Left ventricle myocardium inferior (tissue), 1 donor: ENCODE measurements around the gene SFXN1. TPM values are rescaled to one million over a fixed set of nuclear protein-coding genes. Genes with fewer than 3 reads are reported as not detected.
A peak's percentile ranks its signal among the peaks of the same experiment; 100 is the strongest.
"Not testable (repeated sequence)": the region's sequence is repeated elsewhere in the genome, so short reads cannot be mapped to it uniquely, and the experiment has no call there.

Experiments
- DNase-seq: peaks from one replicate; pipeline ENCODE4 v3.0.0-alpha.2; 2020
- H3K27ac ChIP-seq: fragments of 200-600 bp; replicated peaks from 2 replicates; pipeline ENCODE4 v1.8.0; 2021
- H3K27me3 ChIP-seq: fragments of 200-600 bp; 2 replicates; pipeline ENCODE4 v1.8.0; 2021; ENCODE audit warnings: low read depth
- H3K36me3 ChIP-seq: fragments of 200-600 bp; 2 replicates; pipeline ENCODE4 v1.8.0; 2021
- H3K4me1 ChIP-seq: fragments of 200-600 bp; 2 replicates; pipeline ENCODE4 v1.8.0; 2021
- H3K4me3 ChIP-seq: fragments of 200-600 bp; 2 replicates; pipeline ENCODE4 v1.8.0; 2021; ENCODE audit warnings: mild to moderate bottlenecking, moderate library complexity
- H3K9me3 ChIP-seq: fragments of 200-600 bp; replicated peaks from 2 replicates; pipeline ENCODE4 v1.8.0; 2021
- intact Hi-C: fragments of 100-400 bp; cut with micrococcal nuclease; formaldehyde crosslinking; loops from one replicate; pipeline ENCODE4 v1.11.0; 2022
- total RNA-seq: library from RNA; stranded (reverse); fragmentation: NEBNext Ultra II Directional; extraction: Animal tissue kit (Norgen Biotek cat#: 25700); gene quantifications from one replicate; pipeline ENCODE4 v1.2.1, GENCODE V29; 2021
- TF ChIP-seq, protein P1 (sequence below): fragments of 200-600 bp; IDR thresholded peaks from 2 replicates; pipeline ENCODE4 v1.8.0; 2021; ENCODE audit warnings: antibody characterized with exemption, mild to moderate bottlenecking, borderline replicate concordance
- donor health status: DM: no; HTN: yes; CAD: no; lungs with severe emphysema.

SFXN1 gene
- total RNA-seq, 1 donor from 2014 or later: 37.2 TPM

DNA sequence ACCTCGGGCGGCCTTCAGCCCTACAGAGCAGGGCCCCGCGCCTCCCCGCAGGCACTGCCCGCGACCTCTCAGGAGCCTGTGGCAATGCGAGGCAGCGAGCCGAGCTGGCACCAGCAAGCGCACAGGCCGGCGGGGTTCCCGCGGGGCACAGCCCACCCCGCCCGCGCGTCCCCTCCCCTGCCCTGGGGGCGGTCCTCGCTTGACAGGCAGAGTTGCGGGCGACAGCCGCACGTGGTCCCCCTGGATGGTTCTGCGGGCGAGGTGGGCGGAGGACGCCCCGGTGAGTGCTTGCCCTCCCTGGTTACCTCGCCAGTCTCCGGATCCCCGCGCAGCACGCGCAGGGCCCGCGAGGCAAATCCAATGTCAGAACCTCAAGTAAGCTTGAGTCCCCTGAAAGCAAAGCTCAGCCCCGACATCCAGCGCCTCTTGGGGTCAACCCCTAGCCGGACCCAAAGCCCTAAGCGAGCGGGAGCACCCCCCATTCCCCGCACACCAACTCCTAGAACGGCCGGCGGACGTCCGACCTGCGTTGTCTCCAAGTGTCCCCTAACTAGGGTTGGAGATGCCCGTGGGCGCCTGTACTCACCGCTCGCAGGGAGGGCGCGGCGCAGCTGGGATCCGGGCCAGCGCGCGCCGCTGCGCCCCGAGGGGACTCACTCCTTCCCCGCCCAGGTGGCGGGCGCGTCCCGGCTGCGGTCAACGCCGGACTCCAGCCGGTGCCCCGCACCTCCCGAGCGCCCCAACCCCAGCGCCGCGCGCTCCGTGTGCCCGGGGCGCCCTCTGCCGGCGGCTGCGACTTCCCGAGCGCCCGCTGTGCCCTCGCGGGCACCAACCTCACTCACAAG, 34.1 kb upstream of the SFXN1 start, which contains the start of gene DRD1:
Gene DRD1, minus strand, starts transcription at position 123 of the 845 bp plus-strand sequence. CDS start 1,083 bp downstream, outside the sequence.
- peaks cover 100% of the 10 kb centered on the region for H3K27me3 ChIP-seq
- H3K4me1 ChIP-seq: peaks cover 15% of the 10 kb centered on the region
- H3K4me3 ChIP-seq: peak within 1 kb of the TSS; percentile 42
- no peak within 1 kb of the TSS for H3K27ac ChIP-seq
- intact Hi-C loops: loop anchor here (5.0 kb wide), 1 partner anchor 492 kb away; no protein-coding TSS in a partner anchor
- no peak for DNase-seq
- no peaks in the 10 kb centered on the region for H3K9me3 ChIP-seq
- H3K36me3 ChIP-seq: no peaks in the 10 kb centered on the region
- TF ChIP-seq, protein P1, sequence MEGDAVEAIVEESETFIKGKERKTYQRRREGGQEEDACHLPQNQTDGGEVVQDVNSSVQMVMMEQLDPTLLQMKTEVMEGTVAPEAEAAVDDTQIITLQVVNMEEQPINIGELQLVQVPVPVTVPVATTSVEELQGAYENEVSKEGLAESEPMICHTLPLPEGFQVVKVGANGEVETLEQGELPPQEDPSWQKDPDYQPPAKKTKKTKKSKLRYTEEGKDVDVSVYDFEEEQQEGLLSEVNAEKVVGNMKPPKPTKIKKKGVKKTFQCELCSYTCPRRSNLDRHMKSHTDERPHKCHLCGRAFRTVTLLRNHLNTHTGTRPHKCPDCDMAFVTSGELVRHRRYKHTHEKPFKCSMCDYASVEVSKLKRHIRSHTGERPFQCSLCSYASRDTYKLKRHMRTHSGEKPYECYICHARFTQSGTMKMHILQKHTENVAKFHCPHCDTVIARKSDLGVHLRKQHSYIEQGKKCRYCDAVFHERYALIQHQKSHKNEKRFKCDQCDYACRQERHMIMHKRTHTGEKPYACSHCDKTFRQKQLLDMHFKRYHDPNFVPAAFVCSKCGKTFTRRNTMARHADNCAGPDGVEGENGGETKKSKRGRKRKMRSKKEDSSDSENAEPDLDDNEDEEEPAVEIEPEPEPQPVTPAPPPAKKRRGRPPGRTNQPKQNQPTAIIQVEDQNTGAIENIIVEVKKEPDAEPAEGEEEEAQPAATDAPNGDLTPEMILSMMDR: peak; percentile 77

DNA sequence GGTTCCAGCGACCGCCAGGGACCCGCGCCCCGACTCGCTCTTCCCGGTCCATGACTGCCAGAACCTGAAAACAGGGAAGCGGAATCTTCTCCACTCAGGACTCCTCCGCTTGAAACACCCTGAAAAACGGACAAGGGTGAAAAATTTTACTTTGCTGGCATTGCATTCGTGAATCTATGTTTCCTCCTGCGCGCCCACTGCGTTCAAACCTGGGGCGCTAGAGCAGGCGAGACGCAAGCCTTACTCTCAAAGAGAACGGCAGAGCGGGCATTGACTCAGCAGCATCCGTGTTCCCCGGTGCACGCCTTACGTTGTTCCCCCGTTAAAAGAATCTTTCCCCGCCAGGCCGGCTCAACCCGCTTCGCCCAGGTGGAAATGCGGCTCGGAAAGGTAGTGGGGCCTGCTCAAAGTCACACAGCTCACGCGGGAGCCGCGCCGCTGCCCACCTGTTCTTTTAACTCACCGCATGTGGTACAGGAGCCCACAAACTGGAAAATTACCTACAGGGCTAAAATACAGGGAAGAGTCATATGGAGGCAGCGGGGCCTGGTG, 33.4 kb upstream of the SFXN1 start:
- H3K4me1 ChIP-seq: peaks cover 15% of the 10 kb centered on the region
- H3K9me3 ChIP-seq: no peaks in the 10 kb centered on the region
- H3K36me3 ChIP-seq: no peaks in the 10 kb centered on the region
- TF ChIP-seq, protein P1: peak; percentile 6
- H3K27ac ChIP-seq: no peak overlapping the region
- peaks cover 100% of the 10 kb centered on the region for H3K27me3 ChIP-seq
- DNase-seq: no peak
- peak overlapping the region; percentile 42 for H3K4me3 ChIP-seq
- intact Hi-C loops: loop anchor here (5.0 kb wide), 1 partner anchor 493 kb away; no protein-coding TSS in a partner anchor

DNA sequence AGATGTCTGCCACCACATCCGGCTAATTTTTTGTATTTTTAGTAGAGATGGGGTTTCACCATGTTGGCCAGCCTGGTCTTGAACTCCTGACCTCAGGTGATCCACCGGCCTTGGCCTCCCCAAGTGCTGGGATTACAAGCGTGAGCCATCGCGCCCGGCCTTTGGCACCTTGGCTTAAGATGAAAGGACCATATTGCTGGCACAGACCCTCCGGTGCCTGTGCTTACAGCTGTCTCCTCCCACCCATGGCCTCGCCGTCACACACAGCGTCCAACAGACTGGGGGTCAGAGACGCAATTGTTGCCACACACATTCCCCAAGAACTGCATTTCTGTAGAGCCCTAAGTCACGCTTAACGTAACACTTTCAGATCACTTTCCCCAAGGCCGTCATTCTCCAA, 32.0 kb upstream of the SFXN1 start:
- H3K36me3 ChIP-seq, H3K27ac ChIP-seq, DNase-seq, intact Hi-C loops, H3K9me3 ChIP-seq, H3K4me3 ChIP-seq: not testable (repeated sequence)
- Histone ChIP-seq H3K27me3 (peaks cover 99% of the 10 kb centered on the region), H3K4me1 (peaks cover 15% of the 10 kb centered on the region)

DNA sequence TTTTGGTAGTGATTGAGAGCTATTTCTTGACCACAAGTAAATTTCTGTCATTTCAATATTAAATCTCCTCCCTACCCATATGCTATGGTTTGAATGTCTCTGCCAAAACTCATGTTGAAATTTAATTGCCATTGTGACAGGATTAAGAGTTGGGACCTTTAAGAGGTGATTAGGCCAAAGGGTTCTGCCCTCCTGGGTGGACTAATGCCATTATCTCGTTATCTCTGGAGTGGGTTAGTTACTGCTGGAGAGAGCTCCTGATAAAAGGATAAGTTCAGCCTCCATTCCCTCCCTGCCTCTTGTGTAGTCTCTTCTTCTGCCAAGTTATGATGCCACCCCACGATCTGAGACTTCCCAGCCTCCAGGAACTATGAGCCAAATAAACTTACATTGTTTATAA, 30.8 kb upstream of the SFXN1 start:
- Histone ChIP-seq H3K4me1 (peaks cover 15% of the 10 kb centered on the region), H3K36me3 (no peaks in the 10 kb centered on the region), H3K27me3 (peaks cover 99% of the 10 kb centered on the region), H3K27ac (no peak overlapping the region), H3K9me3 (no peaks in the 10 kb centered on the region), H3K4me3 (no peak overlapping the region)
- DNase-seq: no peak
- intact Hi-C loops: no loop called here
- TF ChIP-seq, protein P1: no peak

DNA sequence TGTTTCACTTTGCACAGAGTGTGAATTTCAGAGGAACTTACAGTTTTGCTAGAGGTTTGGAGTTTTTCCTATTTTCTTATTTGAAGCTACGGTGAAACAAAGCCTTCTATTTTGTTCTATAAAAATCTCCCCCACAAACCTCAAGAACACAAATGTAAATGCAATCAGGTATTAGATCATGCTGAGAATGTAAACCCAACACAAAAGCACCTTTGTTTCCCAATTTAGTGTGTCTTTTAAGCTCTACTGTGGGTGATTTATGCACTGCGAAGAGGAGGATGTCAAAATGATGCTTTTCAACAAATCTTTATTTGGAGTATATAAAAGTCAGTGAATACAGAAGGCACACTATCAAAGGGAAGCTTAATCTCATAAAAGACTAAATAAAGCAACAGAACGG, 30.1 kb upstream of the SFXN1 start:
- H3K36me3 ChIP-seq: no peaks in the 10 kb centered on the region
- TF ChIP-seq, protein P1: no peak
- no peaks in the 10 kb centered on the region for H3K9me3 ChIP-seq
- DNase-seq: no peak
- no peak overlapping the region for H3K27ac ChIP-seq
- H3K27me3 ChIP-seq: peaks cover 99% of the 10 kb centered on the region
- peaks cover 15% of the 10 kb centered on the region for H3K4me1 ChIP-seq
- intact Hi-C loops: no loop called here
- H3K4me3 ChIP-seq: no peak overlapping the region

DNA sequence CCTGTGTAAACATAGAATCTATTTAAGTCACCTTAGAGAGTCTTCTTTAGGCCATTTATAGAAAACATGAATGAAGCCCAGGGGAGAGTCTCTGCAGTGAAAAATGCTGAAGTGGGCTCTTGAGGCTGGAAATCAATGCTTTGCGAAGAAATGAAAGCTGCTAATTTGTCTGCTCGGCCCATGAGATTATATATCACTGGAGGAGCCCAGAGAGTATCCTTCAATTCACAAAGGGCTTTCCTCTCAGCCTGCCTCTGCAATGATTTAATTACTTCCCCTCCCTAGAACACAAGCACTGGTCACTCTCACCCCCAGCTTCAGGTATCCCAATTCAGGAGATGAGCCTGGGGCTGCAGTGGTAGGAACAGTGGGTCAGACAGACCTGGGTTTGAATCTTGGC, 26.2 kb upstream of the SFXN1 start:
- intact Hi-C loops: no loop called here
- Histone ChIP-seq H3K9me3 (no peaks in the 10 kb centered on the region), H3K4me3 (no peak overlapping the region), H3K27ac (no peak overlapping the region), H3K27me3 (peaks cover 99% of the 10 kb centered on the region), H3K36me3 (no peaks in the 10 kb centered on the region), H3K4me1 (no peaks in the 10 kb centered on the region)
- no peak for DNase-seq
- TF ChIP-seq, protein P1: no peak

DNA sequence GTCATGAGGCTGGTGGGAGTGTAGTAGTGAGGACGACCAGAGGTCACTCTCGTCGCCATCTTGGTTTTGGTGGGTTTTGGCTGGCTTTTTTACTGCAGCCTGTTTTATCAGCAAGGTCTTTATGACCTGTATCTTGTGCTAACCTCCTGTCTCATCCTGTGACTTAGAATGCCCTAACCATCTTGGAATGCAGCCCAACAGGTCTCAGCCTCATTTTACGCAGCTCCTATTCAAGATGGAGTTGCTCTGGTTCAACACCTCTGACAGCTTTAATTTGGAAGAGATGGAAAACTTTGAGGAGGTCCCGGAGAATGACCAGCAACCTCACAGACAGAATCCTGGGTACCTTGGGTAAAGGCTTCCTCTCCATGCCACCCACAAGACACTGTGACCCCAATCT, 24.0 kb upstream of the SFXN1 start:
- H3K4me3 ChIP-seq, DNase-seq, H3K9me3 ChIP-seq, H3K27ac ChIP-seq, H3K4me1 ChIP-seq, H3K36me3 ChIP-seq, intact Hi-C loops: not testable (repeated sequence)
- peaks cover 97% of the 10 kb centered on the region for H3K27me3 ChIP-seq
